ENCODE results near the gene TRIM29.

The TRIM29 gene

DNA sequence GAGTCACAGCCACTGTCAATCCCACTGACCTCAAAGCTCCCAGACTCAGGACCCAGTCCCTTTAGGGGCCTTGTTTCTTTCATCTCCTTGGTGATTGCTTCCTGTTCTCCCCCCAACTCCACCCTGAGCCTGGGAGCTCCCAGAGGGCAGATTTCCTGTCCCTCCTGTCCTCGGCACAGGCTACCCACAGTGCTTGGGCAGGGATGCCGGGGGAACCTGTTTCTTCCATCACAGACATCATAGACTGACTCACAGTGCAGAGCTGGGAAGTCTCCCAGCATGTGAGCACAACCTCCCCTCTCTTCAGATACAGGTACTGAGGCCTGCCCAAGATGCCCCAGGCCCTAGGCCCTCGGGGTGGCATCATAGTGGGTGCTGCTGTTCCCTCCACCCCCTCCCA, 16.6 kb downstream of the TRIM29 start:
- FAIRE-seq, result no peak

DNA sequence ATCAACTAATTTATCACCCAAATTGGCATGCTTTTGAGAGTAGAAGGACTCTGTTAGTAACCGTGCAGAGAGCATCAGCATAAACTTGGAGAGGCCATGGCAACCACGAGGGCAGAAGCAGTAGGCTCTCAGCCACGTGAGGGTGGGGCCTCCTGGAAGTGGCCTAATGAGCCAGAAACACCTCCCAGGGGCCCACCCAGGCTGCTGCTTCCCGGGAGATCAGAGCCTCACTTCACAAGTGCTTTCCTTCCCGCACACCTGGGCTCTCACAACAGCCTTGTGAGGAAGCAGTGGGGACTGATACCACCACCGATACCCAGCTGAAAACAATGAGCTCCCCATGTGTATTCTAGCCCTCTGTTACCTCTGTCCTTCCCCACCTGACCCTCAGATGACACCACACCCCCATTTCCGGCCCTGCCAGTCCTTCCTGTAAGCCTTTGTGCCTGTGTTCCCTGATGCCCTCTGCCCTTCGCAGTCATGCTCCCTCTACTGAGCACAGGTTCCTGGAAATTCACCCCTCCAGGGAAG, 17.0 kb downstream of the TRIM29 start:
- no peak for FAIRE-seq

DNA sequence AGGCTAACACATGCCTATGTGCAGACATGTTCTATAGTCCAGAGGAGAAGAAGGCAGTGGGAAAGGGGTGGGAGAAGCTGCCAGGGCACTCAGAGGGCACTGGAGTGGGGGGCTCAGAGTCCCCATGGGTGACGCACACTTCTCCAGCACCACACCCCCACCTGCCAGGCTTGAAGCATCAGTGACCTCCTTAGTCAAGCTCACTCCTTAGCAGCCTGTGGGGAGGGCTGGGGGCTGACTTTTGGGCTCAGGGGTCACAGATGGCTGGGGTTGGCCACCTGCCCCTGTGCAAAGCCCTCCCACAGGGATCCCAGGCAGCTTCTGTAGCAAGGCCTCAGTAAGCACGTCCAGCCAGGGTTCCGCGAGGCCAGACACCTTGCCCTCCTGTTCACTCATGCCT, 18.8 kb downstream of the TRIM29 start:
- FAIRE-seq, result no peak

- FAIRE-seq, result no peak
Observed at GRCh38 chr11:120117991-120118390, 19.9 kb downstream of the TRIM29 start.

DNA sequence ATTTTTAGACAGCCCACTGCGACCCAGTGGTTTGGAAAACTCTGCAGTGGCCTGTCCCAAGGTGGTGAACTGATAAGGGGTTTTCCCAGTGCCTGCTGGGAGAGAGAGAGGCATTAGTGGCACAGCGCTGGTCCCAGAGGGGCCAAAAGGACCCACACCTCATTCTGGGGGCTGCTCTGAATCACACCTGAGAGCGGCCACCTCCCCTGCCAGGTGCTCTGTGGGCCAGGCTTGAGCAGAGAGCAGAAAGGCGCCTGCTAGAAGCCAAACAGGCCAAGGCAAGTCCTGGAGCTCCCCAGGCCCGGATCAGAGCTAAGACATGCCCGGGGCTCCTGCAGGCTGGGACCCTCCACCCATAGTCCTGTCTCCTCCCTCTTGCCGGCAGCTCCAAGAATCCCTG, 20.9 kb downstream of the TRIM29 start:
- FAIRE-seq, result no peak

DNA sequence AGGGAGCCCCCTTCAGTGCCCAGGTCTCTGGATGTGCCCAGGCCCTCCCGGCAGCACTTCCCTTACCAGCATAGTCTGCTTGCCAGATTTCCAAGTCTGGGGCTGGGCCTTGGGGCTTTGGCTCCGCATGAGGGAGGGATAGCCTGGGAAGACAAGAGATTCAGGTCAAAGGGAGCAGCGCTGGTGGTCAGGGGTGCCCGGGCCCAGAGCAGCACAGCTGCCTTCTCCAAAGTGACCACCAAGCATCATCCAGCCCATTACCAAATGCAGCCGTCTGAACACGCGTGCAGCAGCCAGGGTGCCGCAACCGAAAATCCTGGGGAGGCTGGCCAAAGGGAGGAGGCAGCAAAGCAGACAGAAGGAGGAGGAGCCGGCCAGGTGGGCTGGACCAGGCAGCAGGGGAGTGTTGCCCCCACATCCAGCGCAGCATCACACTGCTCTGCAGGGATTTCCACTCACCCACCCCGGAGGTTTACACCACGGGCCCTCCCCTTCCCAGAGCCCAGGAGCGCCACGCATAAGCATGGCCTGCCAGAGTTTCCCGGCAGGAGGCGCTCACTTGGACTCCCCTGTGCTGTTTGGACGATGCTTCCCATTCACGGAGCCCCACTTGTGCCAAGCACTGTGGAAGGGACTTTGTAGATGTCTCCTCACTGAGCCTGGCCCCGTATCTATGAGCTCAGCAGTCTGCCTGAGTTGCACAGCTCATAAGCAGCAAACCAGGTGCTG, 22.5 kb downstream of the TRIM29 start:
- FAIRE-seq, result no peak

GRCh38 chr11:120112174-120112796, 25.6 kb downstream of the TRIM29 start:
- FAIRE-seq, result no peak

GRCh38 chr11:120109531-120109930, 28.4 kb downstream of the TRIM29 start:
- no peak for FAIRE-seq

DNA sequence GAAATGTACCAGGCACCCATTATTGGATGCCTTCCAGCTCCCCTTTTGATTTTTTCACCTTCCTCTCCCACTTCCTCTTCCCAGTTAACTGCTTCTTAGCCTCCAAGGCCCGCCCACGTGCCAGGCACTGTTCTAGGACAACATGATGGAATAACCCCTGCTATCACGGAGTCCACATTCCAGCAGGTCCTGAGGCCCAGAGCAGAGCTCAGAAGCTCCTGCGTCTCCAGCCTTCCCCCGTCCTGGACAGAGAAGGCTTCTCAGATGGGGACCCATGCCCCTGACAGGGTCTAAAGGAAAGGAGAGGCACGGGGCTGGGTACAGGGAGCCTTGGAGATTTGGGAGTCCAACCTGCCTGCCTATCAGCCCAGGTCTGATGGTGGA, 29.1 kb downstream of the TRIM29 start:
- FAIRE-seq, result no peak

GRCh38 chr11:120108154-120108784, 29.6 kb downstream of the TRIM29 start:
- no peak for FAIRE-seq

- no peak for FAIRE-seq
Observed at GRCh38 chr11:120107692-120108091, 30.2 kb downstream of the TRIM29 start.

DNA sequence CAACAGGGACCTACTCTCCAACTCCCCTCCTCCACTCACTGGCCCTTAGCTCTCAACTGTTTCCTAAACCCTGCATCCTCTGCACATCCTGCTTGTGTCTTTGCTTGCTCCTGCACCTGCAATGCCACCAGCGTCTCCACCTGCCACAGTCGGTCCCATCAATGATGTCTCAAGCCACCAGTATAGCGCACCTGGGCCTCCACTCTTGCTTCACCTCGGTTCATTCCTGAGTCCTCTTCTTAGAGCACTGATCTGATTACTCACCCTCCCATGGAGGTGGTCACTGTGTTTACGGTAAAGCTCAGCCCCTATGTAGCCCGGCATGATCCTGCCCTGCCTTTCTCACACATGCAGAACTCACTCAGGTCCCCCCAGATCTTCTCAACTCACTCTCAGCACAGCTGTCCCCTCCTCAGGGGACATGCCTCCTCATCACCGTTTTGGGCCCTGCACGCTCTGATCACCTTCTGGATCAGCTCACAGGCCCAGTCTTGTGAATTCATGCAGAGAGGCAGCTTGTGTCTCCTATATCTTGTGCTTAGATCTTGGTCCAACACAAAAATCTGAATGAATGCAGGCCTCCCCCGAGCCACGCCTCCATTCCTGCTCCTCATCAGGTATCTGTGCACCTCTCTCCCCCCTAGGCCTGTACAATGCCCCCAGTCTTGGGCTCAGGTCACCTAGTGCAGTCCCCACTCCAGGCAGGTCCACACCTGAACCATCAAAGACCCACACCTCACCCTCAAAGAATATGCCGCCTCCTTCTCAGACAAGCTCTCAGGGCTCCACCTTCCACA, 31.4 kb downstream of the TRIM29 start:
- FAIRE-seq, result no peak

GRCh38 chr11:120105576-120105975, 32.3 kb downstream of the TRIM29 start:
- FAIRE-seq, result no peak

DNA sequence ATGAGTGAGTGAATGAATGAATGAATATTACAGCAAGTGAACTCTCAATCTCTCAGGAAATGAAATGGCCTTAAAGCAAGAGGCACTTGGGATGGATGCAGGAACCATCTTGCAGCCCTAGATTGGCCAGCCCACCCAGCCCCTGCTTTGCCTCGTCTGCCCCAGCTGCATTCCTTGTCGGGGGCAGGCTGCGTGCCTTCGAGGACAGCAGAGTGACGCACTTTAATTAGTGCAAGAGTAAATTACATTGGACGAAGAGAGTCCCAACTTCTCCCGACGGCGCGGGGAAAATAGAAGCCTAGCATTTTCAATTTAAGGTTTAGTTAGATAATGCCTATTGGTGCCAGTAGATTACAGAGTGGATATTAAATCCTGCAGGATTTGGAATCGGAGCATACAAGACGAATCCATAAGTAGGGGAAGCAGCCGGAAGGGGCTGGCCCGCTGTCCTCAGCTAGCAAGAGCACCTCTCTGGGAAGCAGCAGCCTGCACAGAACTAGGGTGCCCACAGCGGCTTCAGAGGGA, 33.8 kb downstream of the TRIM29 start:
- FAIRE-seq, result no peak

DNA sequence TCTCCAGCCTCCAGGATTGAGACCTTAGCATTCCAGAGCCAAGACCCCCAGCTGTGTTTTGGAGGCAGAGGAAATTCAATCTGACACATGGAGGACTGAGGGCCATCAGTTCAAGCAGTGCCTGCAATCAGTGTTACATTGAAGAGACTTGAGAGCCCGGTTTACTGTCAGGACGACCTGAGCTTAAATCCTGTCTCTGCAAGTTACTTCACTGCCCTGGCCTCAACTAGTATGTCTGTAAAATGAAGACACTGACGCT, 35.1 kb downstream of the TRIM29 start:
- FAIRE-seq, result no peak

- FAIRE-seq, result no peak
Observed at GRCh38 chr11:120102050-120102863, 35.7 kb downstream of the TRIM29 start.

GRCh38 chr11:120098503-120099020, 39.4 kb downstream of the TRIM29 start:
- FAIRE-seq, result no peak

- no peak for FAIRE-seq
Observed at GRCh38 chr11:120097721-120098385, 40.1 kb downstream of the TRIM29 start.

- no peak for FAIRE-seq
Observed at GRCh38 chr11:120096369-120097191, 41.3 kb downstream of the TRIM29 start.

DNA sequence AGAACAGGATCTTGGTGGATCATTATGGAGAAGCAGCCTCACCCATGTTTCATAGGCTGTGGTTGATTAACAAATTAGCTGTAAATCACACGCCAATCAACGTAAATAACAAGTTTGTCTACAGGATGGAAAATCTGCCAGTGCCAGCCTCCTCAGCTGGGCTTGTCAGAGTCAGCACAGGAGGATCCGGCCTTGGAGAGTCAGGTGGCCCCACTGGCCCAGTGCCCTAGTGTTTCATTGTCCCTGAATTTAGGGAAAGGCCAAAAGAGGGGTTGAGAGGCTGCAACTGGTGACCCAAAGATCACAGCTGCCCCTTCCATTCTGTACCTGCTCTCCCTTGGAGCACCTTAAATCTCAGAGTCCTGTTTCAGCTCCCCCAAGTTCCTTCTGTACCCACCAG, 42.4 kb downstream of the TRIM29 start:
- FAIRE-seq, result no peak

GRCh38 chr11:120091701-120092100, 46.2 kb downstream of the TRIM29 start:
- FAIRE-seq, result no peak

All from TTC549 (cell line).